HEK293T (cell line): ENCODE data around the gene PHACTR2.
"Not testable (repeated sequence)": the region's sequence is repeated elsewhere in the genome, so short reads cannot be mapped to it uniquely, and the experiment has no call there.

Experiments
- ELF4 ChIP-seq: fragments of 450-650 bp; IDR thresholded peaks from 2 replicates; pipeline ENCODE4 v1.6.1; 2017; ENCODE audit warnings: antibody characterized with exemption
- FOXA1 ChIP-seq: fragments of 450-650 bp; IDR thresholded peaks from 2 replicates; pipeline ENCODE4 v1.6.1; 2016; ENCODE audit warnings: mild to moderate bottlenecking

GRCh38 chr6:143669483-143669882, 8.3 kb upstream of the PHACTR2 start:
- not testable (repeated sequence) for TF ChIP-seq ELF4, FOXA1
